Neuronal stem cell (in vitro differentiated cells): Measurements from ENCODE around the gene PLXND1.
"Not testable (repeated sequence)": the region's sequence is repeated elsewhere in the genome, so short reads cannot be mapped to it uniquely, and the experiment has no call there.

ENCODE experiments used
- DNase-seq: peaks from one replicate; pipeline ENCODE4 v3.0.0-alpha.2; 2013; ENCODE audit warnings: low spot score
- H2AFZ ChIP-seq: one replicate; pipeline ENCODE4 v1.6.1; 2013; ENCODE audit warnings: mild to moderate bottlenecking, low read length, inconsistent platforms
- H2AK5ac ChIP-seq: 2 replicates; pipeline ENCODE4 v1.6.1; 2013; ENCODE audit warnings: low read depth, mild to moderate bottlenecking, inconsistent platforms, low read length, moderate library complexity, mixed read lengths
- H2BK120ac ChIP-seq: 2 replicates; pipeline ENCODE4 v1.6.1; 2013; ENCODE audit warnings: low read depth, mild to moderate bottlenecking, inconsistent platforms, low read length, moderate library complexity, mixed read lengths
- H2BK12ac ChIP-seq: one replicate; pipeline ENCODE4 v1.6.1; 2013; ENCODE audit warnings: low read length, inconsistent platforms
- H2BK15ac ChIP-seq: 2 replicates; pipeline ENCODE4 v1.6.1; 2013; ENCODE audit warnings: mild to moderate bottlenecking, low read length, inconsistent platforms, mixed read lengths
- H2BK5ac ChIP-seq: one replicate; pipeline ENCODE4 v1.6.1; 2013; ENCODE audit warnings: inconsistent platforms, mild to moderate bottlenecking, low read length, moderate library complexity
- H3K14ac ChIP-seq: one replicate; pipeline ENCODE4 v1.6.1; 2013; ENCODE audit warnings: low read length, inconsistent platforms
- H3K18ac ChIP-seq: 2 replicates; pipeline ENCODE4 v1.6.1; 2013; ENCODE audit warnings: low read length, inconsistent platforms
- H3K23ac ChIP-seq: 2 replicates; pipeline ENCODE4 v1.6.1; 2013; ENCODE audit warnings: low read depth, mild to moderate bottlenecking, mixed read lengths, low read length, inconsistent platforms; ENCODE audit not compliant: poor library complexity
- H3K27ac ChIP-seq: replicated peaks from 3 replicates; pipeline ENCODE4 v1.5.1; 2013; ENCODE audit warnings: low read length, inconsistent platforms
- H3K27me3 ChIP-seq, 3 experiments: 2 replicates each; pipeline ENCODE4 v1.6.1; 2013; ENCODE audit warnings: low read length in 3 of 3, mild to moderate bottlenecking in 2 of 3, inconsistent platforms in 1 of 3, low read depth in 1 of 3, mixed read lengths in 1 of 3, moderate library complexity in 1 of 3; ENCODE audit not compliant: control insufficient read depth in 3 of 3, insufficient read depth in 3 of 3
- H3K36me3 ChIP-seq, 2 donors: replicated peaks in 1 of 2; 2 replicates each; pipeline ENCODE4 v1.6.1; 2013; ENCODE audit warnings: low read length in 2 of 2; ENCODE audit not compliant: control insufficient read depth in 2 of 2, insufficient read depth in 2 of 2
- H3K4ac ChIP-seq: 2 replicates; pipeline ENCODE4 v1.6.1; 2013; ENCODE audit warnings: inconsistent platforms, mild to moderate bottlenecking, low read length, moderate library complexity
- H3K4me1 ChIP-seq, 2 donors: 1 replicate in 1 of 2; 2 replicates in 1 of 2; pipeline ENCODE4 v1.6.1; 2013; ENCODE audit warnings: low read length in 2 of 2, low read depth in 1 of 2; ENCODE audit not compliant: control insufficient read depth in 2 of 2, insufficient read depth in 1 of 2
- H3K4me2 ChIP-seq: one replicate; pipeline ENCODE4 v1.6.1; 2013; ENCODE audit warnings: mild to moderate bottlenecking, low read length, inconsistent platforms; ENCODE audit not compliant: insufficient read depth, poor library complexity, severe bottlenecking
- H3K4me3 ChIP-seq, 2 donors: 2 replicates each; pipeline ENCODE4 v1.5.1; 2013; ENCODE audit warnings: low read length in 2 of 2, mild to moderate bottlenecking in 2 of 2, inconsistent platforms in 1 of 2, moderate library complexity in 1 of 2
- H3K79me1 ChIP-seq: one replicate; pipeline ENCODE4 v1.6.1; 2013; ENCODE audit warnings: low read depth, mild to moderate bottlenecking, inconsistent platforms, low read length, moderate library complexity
- H3K9ac ChIP-seq: one replicate; pipeline ENCODE4 v1.6.1; 2013; ENCODE audit warnings: mild to moderate bottlenecking, low read depth, low read length, inconsistent platforms; ENCODE audit not compliant: poor library complexity
- H3K9me3 ChIP-seq, 2 donors: replicated peaks in 1 of 2; 2 replicates each; pipeline versions ENCODE3 to v1.6.1; 2013; ENCODE audit warnings: low read length in 2 of 2, mild to moderate bottlenecking in 2 of 2, inconsistent platforms in 1 of 2, low read depth in 1 of 2, mixed read lengths in 1 of 2, moderate library complexity in 1 of 2; ENCODE audit not compliant: control insufficient read depth in 2 of 2, insufficient read depth in 1 of 2
- H4K8ac ChIP-seq: one replicate; pipeline ENCODE4 v1.6.1; 2013; ENCODE audit warnings: low read depth, mild to moderate bottlenecking, inconsistent platforms, low read length, moderate library complexity
- H4K91ac ChIP-seq: one replicate; pipeline ENCODE4 v1.6.1; 2013; ENCODE audit warnings: low read length, low read depth, mild to moderate bottlenecking, inconsistent platforms; ENCODE audit not compliant: poor library complexity
- WGBS, 2 donors: extraction: QIAGEN DNeasy Blood & Tissue Kit; methylation state at CpG; one replicate each; pipeline ENCODE4 v1.1.7; 2013; ENCODE audit warnings: missing lambda C conversion rate in 2 of 2, mixed read lengths in 1 of 2; ENCODE audit not compliant: insufficient read length in 2 of 2, insufficient replicate concordance in 1 of 2; ENCODE audit errors: extremely low coverage in 2 of 2; 5-methylcytosine and 5-hydroxymethylcytosine counted together

Gene PLXND1

DNA sequence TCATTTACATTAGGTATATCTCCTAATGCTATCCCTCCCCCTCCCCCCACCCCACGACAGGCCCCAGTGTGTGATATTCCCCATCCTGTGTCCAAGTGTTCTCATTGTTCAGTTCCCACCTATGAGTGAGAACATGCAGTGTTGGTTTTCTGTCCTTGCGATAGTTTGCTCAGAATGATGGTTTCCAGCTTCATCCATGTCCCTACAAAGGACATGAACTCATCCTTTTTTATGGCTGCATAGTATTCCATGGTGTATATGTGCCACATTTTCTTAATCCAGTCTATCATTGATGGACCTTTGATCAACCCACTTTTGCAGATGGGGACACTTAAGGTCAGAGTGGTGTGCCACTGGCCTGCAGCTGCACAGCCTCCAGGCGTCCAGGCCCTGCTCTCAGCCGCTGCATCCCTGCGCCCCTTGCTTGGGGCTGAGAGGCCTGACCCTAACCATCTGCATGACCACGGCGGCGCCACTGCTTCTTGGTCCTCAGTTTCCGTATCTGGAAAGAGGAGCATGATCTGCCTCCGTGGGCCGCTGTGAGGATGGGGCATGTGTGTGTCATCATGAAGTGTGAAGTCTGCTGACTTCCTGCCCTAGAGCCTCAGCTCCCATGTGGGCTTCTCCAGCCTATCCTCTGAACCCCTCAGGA, 4.4 kb upstream of the PLXND1 start:
- Histone ChIP-seq H3K4me1 (peaks cover 15 to 28% of the 10 kb centered on the region in 2 donors), H3K18ac (peak overlapping the region; percentile 49), H2BK15ac (peak overlapping the region; percentile 60), H2BK12ac (peak overlapping the region; percentile 64), H3K14ac (peak overlapping the region; percentile 32), H3K27me3 (peaks cover 2 to 20% (median 3%) of the 10 kb centered on the region in 3 experiments)
- not testable (repeated sequence) for DNase-seq, H2AK5ac ChIP-seq, H3K9me3 ChIP-seq, H3K4ac ChIP-seq, H3K4me2 ChIP-seq, H2AFZ ChIP-seq, H3K36me3 ChIP-seq, H4K91ac ChIP-seq, H3K23ac ChIP-seq, H3K27ac ChIP-seq, H2BK120ac ChIP-seq, H3K9ac ChIP-seq, H4K8ac ChIP-seq, H3K4me3 ChIP-seq, H2BK5ac ChIP-seq, H3K79me1 ChIP-seq
- whole genome bisulfite sequencing, 2 donors, result no CpG with 5 or more reads among the region's 11 CpGs

DNA sequence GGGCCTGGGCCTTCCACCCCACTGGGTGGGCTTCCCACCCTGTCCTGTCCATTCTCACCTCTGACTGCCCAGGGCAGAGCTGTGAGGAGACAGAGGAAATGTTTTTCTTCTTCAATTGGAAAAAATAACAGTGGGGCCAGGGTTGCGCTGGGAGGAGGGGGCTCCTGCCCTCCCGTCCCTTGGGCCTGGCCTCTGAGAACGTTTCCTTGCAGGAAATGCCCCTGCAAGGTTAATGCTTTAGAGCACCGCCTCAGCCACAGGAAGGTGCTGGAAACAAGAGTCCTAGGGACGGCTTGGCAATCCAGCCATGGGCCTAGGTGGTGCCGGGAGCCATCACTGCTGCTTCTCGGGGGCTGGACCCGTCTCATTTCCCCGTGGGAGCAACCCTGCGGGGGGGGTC, 3.8 kb upstream of the PLXND1 start:
- H3K4ac ChIP-seq, result no peak overlapping the region
- H2AFZ ChIP-seq, result peak overlapping the region; percentile 54
- H3K23ac ChIP-seq, result no peak overlapping the region
- no peaks in the 10 kb centered on the region for H3K9me3 ChIP-seq
- H2BK5ac ChIP-seq, result no peak overlapping the region
- no peak overlapping the region for H3K27ac ChIP-seq
- no CpG with 5 or more reads among the region's 10 CpGs for WGBS, 2 donors
- no peak overlapping the region for H2BK12ac ChIP-seq
- H4K91ac ChIP-seq, result no peak overlapping the region
- H3K27me3 ChIP-seq, result peaks cover 8 to 27% (median 8%) of the 10 kb centered on the region in 3 experiments
- H2BK120ac ChIP-seq, result no peak overlapping the region
- no peak overlapping the region for H3K14ac ChIP-seq
- H4K8ac ChIP-seq, result no peak overlapping the region
- peaks cover 15 to 32% of the 10 kb centered on the region in 2 donors for H3K4me1 ChIP-seq
- no peak overlapping the region for H3K9ac ChIP-seq
- no peak overlapping the region for H3K4me2 ChIP-seq
- peaks cover under 1% of the 10 kb centered on the region for H3K79me1 ChIP-seq
- H3K4me3 ChIP-seq, result no peak overlapping the region
- no peak overlapping the region for H2BK15ac ChIP-seq
- H2AK5ac ChIP-seq, result no peak overlapping the region
- no peaks in the 10 kb centered on the region for H3K36me3 ChIP-seq
- DNase-seq, result no peak
- H3K18ac ChIP-seq, result peak overlapping the region; percentile 4

DNA sequence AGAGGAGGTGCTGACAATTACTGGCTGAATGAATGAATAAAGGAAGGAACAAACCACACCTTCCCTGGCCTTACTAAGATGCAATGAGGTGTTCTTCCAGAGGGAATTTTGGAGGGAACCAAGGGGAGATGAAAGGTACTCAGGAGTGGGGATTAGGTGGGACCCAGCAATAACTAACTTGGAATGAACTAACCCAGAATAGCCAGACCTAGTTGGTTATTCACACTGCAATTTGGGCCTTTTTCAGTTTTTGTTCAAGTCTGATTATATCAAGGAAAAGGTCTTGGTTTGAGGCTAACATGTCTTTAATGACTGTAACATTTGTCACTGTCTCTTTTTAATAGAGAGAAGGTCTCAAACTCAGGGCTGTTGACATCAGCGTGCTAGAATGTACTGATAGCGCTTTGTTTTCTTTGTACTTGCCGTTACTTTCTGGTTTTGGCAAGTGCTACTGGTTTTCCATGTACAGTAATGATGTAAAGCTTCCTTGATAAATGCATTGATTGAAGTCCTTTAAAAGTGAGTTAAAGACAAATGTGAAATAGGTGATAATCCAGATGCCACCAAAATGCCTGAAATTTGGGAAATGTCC, 3.2 kb upstream of the PLXND1 start:
- Histone ChIP-seq H4K91ac (no peak overlapping the region), H3K27me3 (peaks cover 8 to 32% (median 12%) of the 10 kb centered on the region in 3 experiments), H3K23ac (no peak overlapping the region), H2BK15ac (peak overlapping the region; percentile 8), H3K9me3 (peaks cover 0 to 2% of the 10 kb centered on the region in 2 donors), H4K8ac (no peak overlapping the region), H3K36me3 (no peaks in the 10 kb centered on the region), H2AK5ac (peak overlapping the region; percentile 69), H3K4ac (no peak overlapping the region), H3K14ac (no peak overlapping the region), H2BK120ac (no peak overlapping the region), H3K27ac (no peak overlapping the region), H3K18ac (no peak overlapping the region), H3K4me2 (no peak overlapping the region), H3K9ac (no peak overlapping the region), H3K4me3 (no peak overlapping the region), H2AFZ (peak overlapping the region; percentile 54), H2BK5ac (no peak overlapping the region), H3K79me1 (peaks cover 5% of the 10 kb centered on the region), H3K4me1 (peaks cover 18 to 35% of the 10 kb centered on the region in 2 donors), H2BK12ac (no peak overlapping the region)
- WGBS, 2 donors, result no CpG with 5 or more reads among the region's 3 CpGs
- no peak for DNase-seq

DNA sequence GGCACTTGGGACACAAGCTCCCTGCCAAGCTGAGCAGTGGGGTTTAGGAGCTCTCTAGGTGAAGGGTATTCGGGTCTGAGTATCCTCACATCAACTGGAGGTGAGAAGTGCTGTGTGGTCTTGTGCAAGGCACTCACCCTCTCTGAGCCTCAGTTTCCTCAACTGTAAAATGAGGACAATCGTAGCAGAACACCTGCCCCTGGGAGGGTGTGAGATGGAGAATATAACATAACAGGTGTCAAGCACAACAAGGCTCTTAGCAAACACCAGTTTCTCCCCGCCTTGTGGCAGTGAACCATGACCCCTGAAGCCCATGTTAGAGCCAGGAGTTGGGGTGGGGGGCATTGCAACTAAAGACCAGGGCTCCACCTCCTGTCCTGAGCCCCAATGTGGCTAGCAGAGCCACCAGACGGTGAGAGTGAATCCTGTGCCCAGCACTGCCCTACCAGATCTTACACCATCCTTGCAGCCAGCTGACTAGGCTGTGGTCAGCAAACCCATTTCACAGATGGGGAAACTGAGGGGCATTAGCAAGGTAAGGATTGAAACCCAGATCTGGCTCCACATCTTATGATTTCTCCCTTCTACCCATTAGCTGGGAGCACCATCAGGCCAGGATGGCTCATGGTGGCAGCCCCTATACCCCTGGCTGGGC, 2.6 kb upstream of the PLXND1 start:
- Histone ChIP-seq H3K23ac (peak overlapping the region; percentile 38), H2AK5ac (peak overlapping the region; percentile 69), H2BK120ac (no peak overlapping the region), H3K27me3 (peaks cover 8 to 39% (median 14%) of the 10 kb centered on the region in 3 experiments), H2BK12ac (no peak overlapping the region), H3K18ac (peak overlapping the region; percentile 28), H3K4me3 (no peak overlapping the region), H2BK5ac (no peak overlapping the region), H3K9me3 (peaks cover 0 to 5% of the 10 kb centered on the region in 2 donors), H3K36me3 (no peaks in the 10 kb centered on the region), H4K8ac (no peak overlapping the region), H3K4me2 (no peak overlapping the region), H3K9ac (peak overlapping the region; percentile 7), H3K4me1 (peaks cover 22 to 38% of the 10 kb centered on the region in 2 donors), H3K79me1 (peaks cover 8% of the 10 kb centered on the region), H2AFZ (no peak overlapping the region), H3K27ac (no peak overlapping the region), H2BK15ac (peak overlapping the region; percentile 8), H4K91ac (no peak overlapping the region), H3K4ac (no peak overlapping the region), H3K14ac (no peak overlapping the region)
- DNase-seq, result no peak
- WGBS, 2 donors, result no CpG with 5 or more reads among the region's 4 CpGs
